Activated T-helper 17 cell treated with anti-CD3 and anti-CD28 coated beads, Interleukin-2, amount 50 U/mL, for 72 hours (primary cell): ENCODE measurements around the gene LIN52. TPM values are rescaled to one million over a fixed set of nuclear protein-coding genes. Genes with fewer than 3 reads are reported as not detected.

Experiments
- ATAC-seq: fragments of 150-1000 bp; cut with Tn5 transposase; replicated peaks from 2 replicates; pipeline ENCODE4 v1.10.0; 2021; ENCODE audit warnings: mild to moderate bottlenecking, moderate library complexity
- H3K27ac Mint-ChIP-seq: one replicate; pipeline ENCODE4 v1.8.0; 2022; ENCODE audit warnings: mixed read lengths
- H3K27me3 Mint-ChIP-seq: one replicate; pipeline ENCODE4 v1.8.0; 2022; ENCODE audit warnings: mixed read lengths
- H3K36me3 Mint-ChIP-seq: one replicate; pipeline ENCODE4 v1.8.0; 2022; ENCODE audit warnings: low read depth, mild to moderate bottlenecking, mixed read lengths
- H3K4me1 Mint-ChIP-seq: one replicate; pipeline ENCODE4 v1.8.0; 2022; ENCODE audit warnings: mixed read lengths
- H3K4me3 Mint-ChIP-seq: one replicate; pipeline ENCODE4 v1.8.0; 2022; ENCODE audit warnings: mild to moderate bottlenecking, mixed read lengths
- H3K9me3 Mint-ChIP-seq: one replicate; pipeline ENCODE4 v1.8.0; 2022; ENCODE audit warnings: mixed read lengths
- total RNA-seq, 2 donors: library from RNA; stranded (reverse); gene quantifications; one replicate each; pipeline ENCODE4 v1.2.3, GENCODE V29; 2022

LIN52 gene
- total RNA-seq, 2 donors from 2014 or later: 15.4 to 19.7 TPM

GRCh38 chr14:74135426-74135825 lies 50.7 kb downstream of the LIN52 start:
- Mint-ChIP-seq H3K36me3 (no peaks in the 10 kb centered on the region), H3K4me1 (peaks cover 14% of the 10 kb centered on the region), H3K4me3 (no peak overlapping the region), H3K27ac (peak overlapping the region; percentile 36), H3K27me3 (no peaks in the 10 kb centered on the region), H3K9me3 (no peaks in the 10 kb centered on the region)
- no peak for ATAC-seq

- no peaks in the 10 kb centered on the region for H3K9me3 Mint-ChIP-seq
- H3K27ac Mint-ChIP-seq: no peak overlapping the region
- H3K4me3 Mint-ChIP-seq: no peak overlapping the region
- H3K27me3 Mint-ChIP-seq: no peaks in the 10 kb centered on the region
- H3K4me1 Mint-ChIP-seq: peaks cover 2% of the 10 kb centered on the region
- peaks cover 6% of the 10 kb centered on the region for H3K36me3 Mint-ChIP-seq
- ATAC-seq: no peak
Observed at GRCh38 chr14:74140374-74140850, 55.7 kb downstream of the LIN52 start.

- Mint-ChIP-seq H3K9me3 (no peaks in the 10 kb centered on the region), H3K27ac (no peak overlapping the region), H3K36me3 (peaks cover 6% of the 10 kb centered on the region), H3K4me1 (no peaks in the 10 kb centered on the region), H3K27me3 (no peaks in the 10 kb centered on the region), H3K4me3 (no peak overlapping the region)
- ATAC-seq: no peak
Observed at GRCh38 chr14:74141703-74142102, 56.9 kb downstream of the LIN52 start.

- H3K4me1 Mint-ChIP-seq: peaks cover 4% of the 10 kb centered on the region
- no peak overlapping the region for H3K27ac Mint-ChIP-seq
- ATAC-seq: no peak
- H3K4me3 Mint-ChIP-seq: no peak overlapping the region
- H3K9me3 Mint-ChIP-seq: no peaks in the 10 kb centered on the region
- H3K36me3 Mint-ChIP-seq: peaks cover 6% of the 10 kb centered on the region
- no peaks in the 10 kb centered on the region for H3K27me3 Mint-ChIP-seq
Observed at GRCh38 chr14:74142523-74142922, 57.8 kb downstream of the LIN52 start.

GRCh38 chr14:74144789-74145188 lies 60.0 kb downstream of the LIN52 start:
- Mint-ChIP-seq H3K4me1 (peaks cover 7% of the 10 kb centered on the region), H3K27me3 (no peaks in the 10 kb centered on the region), H3K9me3 (no peaks in the 10 kb centered on the region), H3K27ac (peak overlapping the region; percentile 8), H3K36me3 (peaks cover 6% of the 10 kb centered on the region), H3K4me3 (no peak overlapping the region)
- ATAC-seq: peak; percentile 26

- peak overlapping the region; percentile 42 for H3K27ac Mint-ChIP-seq
- peaks cover 7% of the 10 kb centered on the region for H3K4me1 Mint-ChIP-seq
- ATAC-seq: peak; percentile 75
- peaks cover 6% of the 10 kb centered on the region for H3K36me3 Mint-ChIP-seq
- H3K4me3 Mint-ChIP-seq: no peak overlapping the region
- H3K27me3 Mint-ChIP-seq: no peaks in the 10 kb centered on the region
- no peaks in the 10 kb centered on the region for H3K9me3 Mint-ChIP-seq
Observed at GRCh38 chr14:74147571-74147970, 62.8 kb downstream of the LIN52 start.

- Mint-ChIP-seq H3K4me1 (peaks cover 7% of the 10 kb centered on the region), H3K27ac (no peak overlapping the region), H3K9me3 (no peaks in the 10 kb centered on the region), H3K27me3 (no peaks in the 10 kb centered on the region), H3K36me3 (peaks cover 6% of the 10 kb centered on the region), H3K4me3 (no peak overlapping the region)
- no peak for ATAC-seq
Observed at GRCh38 chr14:74148705-74149104, 63.9 kb downstream of the LIN52 start.

- Mint-ChIP-seq H3K27ac (no peak overlapping the region), H3K36me3 (no peaks in the 10 kb centered on the region), H3K4me3 (no peak overlapping the region), H3K27me3 (no peaks in the 10 kb centered on the region), H3K9me3 (no peaks in the 10 kb centered on the region), H3K4me1 (no peaks in the 10 kb centered on the region)
- no peak for ATAC-seq
Observed at GRCh38 chr14:74155287-74155686, 70.5 kb downstream of the LIN52 start.

- no peak for ATAC-seq
- Mint-ChIP-seq H3K9me3 (no peaks in the 10 kb centered on the region), H3K4me1 (no peaks in the 10 kb centered on the region), H3K27ac (no peak overlapping the region), H3K27me3 (no peaks in the 10 kb centered on the region), H3K36me3 (no peaks in the 10 kb centered on the region), H3K4me3 (no peak overlapping the region)
Observed at GRCh38 chr14:74155749-74156148, 71.0 kb downstream of the LIN52 start.

GRCh38 chr14:74160763-74161162 lies 76.0 kb downstream of the LIN52 start:
- no peaks in the 10 kb centered on the region for H3K4me1 Mint-ChIP-seq
- H3K9me3 Mint-ChIP-seq: no peaks in the 10 kb centered on the region
- no peak overlapping the region for H3K27ac Mint-ChIP-seq
- no peaks in the 10 kb centered on the region for H3K27me3 Mint-ChIP-seq
- ATAC-seq: no peak
- peaks cover 6% of the 10 kb centered on the region for H3K36me3 Mint-ChIP-seq
- no peak overlapping the region for H3K4me3 Mint-ChIP-seq

GRCh38 chr14:74161526-74162158 lies 76.9 kb downstream of the LIN52 start:
- H3K36me3 Mint-ChIP-seq: peaks cover 12% of the 10 kb centered on the region
- H3K4me1 Mint-ChIP-seq: no peaks in the 10 kb centered on the region
- no peak overlapping the region for H3K27ac Mint-ChIP-seq
- no peak for ATAC-seq
- H3K4me3 Mint-ChIP-seq: no peak overlapping the region
- no peaks in the 10 kb centered on the region for H3K9me3 Mint-ChIP-seq
- no peaks in the 10 kb centered on the region for H3K27me3 Mint-ChIP-seq

GRCh38 chr14:74169906-74170305 lies 85.2 kb downstream of the LIN52 start:
- Mint-ChIP-seq H3K9me3 (no peaks in the 10 kb centered on the region), H3K4me1 (no peaks in the 10 kb centered on the region), H3K27ac (no peak overlapping the region), H3K36me3 (peaks cover 11% of the 10 kb centered on the region), H3K27me3 (no peaks in the 10 kb centered on the region), H3K4me3 (no peak overlapping the region)
- no peak for ATAC-seq

- H3K27me3 Mint-ChIP-seq: no peaks in the 10 kb centered on the region
- ATAC-seq: no peak
- no peaks in the 10 kb centered on the region for H3K4me1 Mint-ChIP-seq
- no peaks in the 10 kb centered on the region for H3K36me3 Mint-ChIP-seq
- no peak overlapping the region for H3K4me3 Mint-ChIP-seq
- no peaks in the 10 kb centered on the region for H3K9me3 Mint-ChIP-seq
- no peak overlapping the region for H3K27ac Mint-ChIP-seq
Observed at GRCh38 chr14:74176400-74176793, 91.6 kb downstream of the LIN52 start.

GRCh38 chr14:74179856-74180255 lies 95.1 kb downstream of the LIN52 start:
- H3K4me3 Mint-ChIP-seq: no peak overlapping the region
- peaks cover 22% of the 10 kb centered on the region for H3K36me3 Mint-ChIP-seq
- H3K4me1 Mint-ChIP-seq: no peaks in the 10 kb centered on the region
- H3K27ac Mint-ChIP-seq: no peak overlapping the region
- no peak for ATAC-seq
- H3K9me3 Mint-ChIP-seq: no peaks in the 10 kb centered on the region
- H3K27me3 Mint-ChIP-seq: no peaks in the 10 kb centered on the region

- H3K27me3 Mint-ChIP-seq: no peaks in the 10 kb centered on the region
- H3K4me1 Mint-ChIP-seq: no peaks in the 10 kb centered on the region
- no peaks in the 10 kb centered on the region for H3K9me3 Mint-ChIP-seq
- H3K36me3 Mint-ChIP-seq: peaks cover 13% of the 10 kb centered on the region
- H3K4me3 Mint-ChIP-seq: no peak overlapping the region
- ATAC-seq: no peak
- H3K27ac Mint-ChIP-seq: no peak overlapping the region
Observed at GRCh38 chr14:74190927-74191575, 106.3 kb downstream of the LIN52 start.
